Liver (tissue), 9 donors: ENCODE results near the gene PEF1. TPM values are rescaled to one million over a fixed set of nuclear protein-coding genes. Genes with fewer than 3 reads are reported as not detected.

Experiments used
- DNase-seq: peaks from one replicate; pipeline ENCODE4 v3.0.0-alpha.2; 2017; ENCODE audit warnings: low spot score
- H3K27ac ChIP-seq, 2 donors: one replicate each; pipeline ENCODE4 v1.7.0; 2013; ENCODE audit warnings: inconsistent platforms in 2 of 2, low read length in 2 of 2, control low read depth in 1 of 2, low read depth in 1 of 2, mild to moderate bottlenecking in 1 of 2
- H3K27me3 ChIP-seq, 4 donors: one replicate each; pipeline versions ENCODE4 v1.6.1 to v1.7.0; 2013; ENCODE audit warnings: low read length in 3 of 4, inconsistent platforms in 1 of 4, mild to moderate bottlenecking in 1 of 4, moderate library complexity in 1 of 4; ENCODE audit not compliant: control insufficient read depth in 4 of 4, insufficient read depth in 4 of 4
- H3K36me3 ChIP-seq, 4 donors: one replicate each; pipeline versions ENCODE4 v1.6.1 to v1.7.0; 2013; ENCODE audit warnings: low read length in 3 of 4, mild to moderate bottlenecking in 3 of 4, low read depth in 1 of 4, moderate library complexity in 1 of 4; ENCODE audit not compliant: control insufficient read depth in 4 of 4, insufficient read depth in 3 of 4
- H3K4me1 ChIP-seq, 4 donors: one replicate each; pipeline versions ENCODE4 v1.6.1 to v1.7.0; 2013; ENCODE audit warnings: low read length in 3 of 4, mild to moderate bottlenecking in 3 of 4, moderate library complexity in 1 of 4; ENCODE audit not compliant: control insufficient read depth in 4 of 4, insufficient read depth in 4 of 4
- H3K4me3 ChIP-seq, 3 donors: one replicate each; pipeline versions ENCODE4 v1.6.1 to v1.7.0; 2013; ENCODE audit warnings: low read length in 3 of 3, control low read depth in 1 of 3, low read depth in 1 of 3, mild to moderate bottlenecking in 1 of 3
- H3K9ac ChIP-seq, 2 donors: one replicate each; pipeline ENCODE4 v1.7.0; 2013; ENCODE audit warnings: low read length in 2 of 2, mild to moderate bottlenecking in 2 of 2, moderate library complexity in 2 of 2, control low read depth in 1 of 2, low read depth in 1 of 2
- H3K9me3 ChIP-seq, 4 donors: one replicate each; pipeline versions ENCODE4 v1.6.1 to v1.7.0; 2013; ENCODE audit warnings: low read length in 3 of 4; ENCODE audit not compliant: control insufficient read depth in 4 of 4
- EGR1 ChIP-seq, 2 donors: IDR thresholded peaks; 2 replicates each; pipeline ENCODE4 v1.6.1; 2016 to 2018; ENCODE audit warnings: antibody characterized with exemption in 2 of 2, low read depth in 2 of 2
- FOXA1 ChIP-seq: IDR thresholded peaks from 2 replicates; pipeline ENCODE4 v1.6.1; 2016; ENCODE audit warnings: antibody characterized with exemption
- FOXA2 ChIP-seq: IDR thresholded peaks from 2 replicates; pipeline ENCODE4 v1.6.1; 2016; ENCODE audit warnings: antibody characterized with exemption
- GABPA ChIP-seq, 2 donors: IDR thresholded peaks in 1 of 2; conservative IDR thresholded peaks in 1 of 2; 2 replicates each; pipeline ENCODE4 v1.6.1; 2016; ENCODE audit warnings: antibody characterized with exemption in 2 of 2, mild to moderate bottlenecking in 1 of 2, moderate library complexity in 1 of 2
- HNF4A ChIP-seq, 2 donors: conservative IDR thresholded peaks; 2 replicates each; pipeline ENCODE4 v1.6.1; 2016; ENCODE audit warnings: antibody characterized with exemption in 2 of 2, mild to moderate bottlenecking in 2 of 2
- JUND ChIP-seq, 2 donors: IDR thresholded peaks; 2 replicates each; pipeline ENCODE4 v1.6.1; 2016; ENCODE audit warnings: antibody characterized with exemption in 2 of 2
- RXRA ChIP-seq, 2 donors: IDR thresholded peaks; 2 replicates each; pipeline ENCODE4 v1.6.1; 2017 to 2018; ENCODE audit warnings: antibody characterized with exemption in 2 of 2, mild to moderate bottlenecking in 1 of 2
- TAF1 ChIP-seq: conservative IDR thresholded peaks from 2 replicates; pipeline ENCODE4 v1.6.1; 2016; ENCODE audit warnings: antibody characterized with exemption, mild to moderate bottlenecking
- YY1 ChIP-seq: IDR thresholded peaks from 2 replicates; pipeline ENCODE4 v1.6.1; 2016; ENCODE audit warnings: antibody characterized with exemption, mild to moderate bottlenecking
- WGBS: extraction: QIAGEN DNeasy Blood & Tissue Kit; methylation state at CpG from one replicate; pipeline ENCODE4 v1.1.7; 2013; 5-methylcytosine and 5-hydroxymethylcytosine counted together
- polyA plus RNA-seq, 2 donors: library from polyadenylated mRNA; stranded (reverse) in 1 of 2; unstranded in 1 of 2; fragments of 200-250 nt in 1 of 2; fragments of >200 nt in 1 of 2; fragmentation: Nextera tagmentation in 1 of 2; extraction: Ambion mirVana in 1 of 2; gene quantifications; one replicate each; pipeline versions ENCODE4 v1.2.1 to v1.2.3, GENCODE V29; 2013 to 2015
- total RNA-seq, 2 donors: library from RNA; depleted of rRNA; stranded (reverse); fragments of >200 nt; gene quantifications; one replicate each; pipeline ENCODE4 v1.2.3, GENCODE V29; 2014
- TF ChIP-seq, protein P1 (sequence below): IDR thresholded peaks from 2 replicates; pipeline ENCODE4 v1.6.1; 2016; ENCODE audit warnings: antibody characterized with exemption
- TF ChIP-seq, protein P2 (sequence below): IDR thresholded peaks from 2 replicates; pipeline ENCODE4 v1.6.1; 2016; ENCODE audit warnings: antibody characterized with exemption
- TF ChIP-seq, protein P3 (sequence below): IDR thresholded peaks from 2 replicates; pipeline ENCODE4 v1.6.1; 2016; ENCODE audit warnings: antibody characterized with exemption, mild to moderate bottlenecking
- TF ChIP-seq, protein P4 (sequence below): IDR thresholded peaks from 2 replicates; pipeline ENCODE4 v1.6.1; 2016; ENCODE audit warnings: antibody characterized with exemption
- donor health status: healthy.
- donor health status: healthy.
- donor health status: healthy.
- donor health status: healthy.
- donor health status: healthy.

Gene PEF1
- total and polyA plus RNA-seq, 4 donors = 27.7 to 46.8 (median 32.2) TPM

DNA sequence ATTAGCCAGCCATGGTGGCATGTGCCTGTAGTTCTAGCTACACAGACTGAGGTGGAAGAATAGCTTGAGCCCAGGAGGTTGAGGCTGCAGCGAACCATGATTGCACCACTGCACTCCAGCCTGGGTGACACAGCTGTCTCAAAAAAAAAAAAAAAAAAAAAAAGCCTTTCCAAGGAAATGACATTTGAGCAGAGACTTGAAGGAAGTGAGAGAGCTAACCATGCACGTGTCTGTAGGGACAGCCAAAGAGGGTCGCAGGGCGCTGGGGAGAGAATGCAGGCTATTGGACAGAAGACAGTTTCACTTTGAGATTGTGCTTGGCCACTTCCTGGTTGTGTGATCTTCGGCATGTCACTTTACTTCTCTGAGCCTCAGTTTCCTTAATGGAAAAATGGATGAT lies 20.4 kb downstream of the PEF1 start:
- Histone ChIP-seq H3K9ac (no peak overlapping the region), H3K27me3 (no peaks in the 10 kb centered on the region), H3K27ac (no peak overlapping the region), H3K4me3 (no peak overlapping the region), H3K4me1 (no peaks in the 10 kb centered on the region), H3K36me3 (peaks cover 4 to 17% (median 10%) of the 10 kb centered on the region in 4 donors), H3K9me3 (no peaks in the 10 kb centered on the region)
- DNase-seq = no peak
- TF ChIP-seq, protein P1, sequence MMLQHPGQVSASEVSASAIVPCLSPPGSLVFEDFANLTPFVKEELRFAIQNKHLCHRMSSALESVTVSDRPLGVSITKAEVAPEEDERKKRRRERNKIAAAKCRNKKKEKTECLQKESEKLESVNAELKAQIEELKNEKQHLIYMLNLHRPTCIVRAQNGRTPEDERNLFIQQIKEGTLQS = no peak
- TF ChIP-seq TAF1 = no peak
- no peak for TF ChIP-seq RXRA (IDR thresholded peaks at IDR 0.05)
- TF ChIP-seq JUND (IDR thresholded peaks at IDR 0.05) = no peak
- no peak for TF ChIP-seq YY1
- TF ChIP-seq, protein P2, sequence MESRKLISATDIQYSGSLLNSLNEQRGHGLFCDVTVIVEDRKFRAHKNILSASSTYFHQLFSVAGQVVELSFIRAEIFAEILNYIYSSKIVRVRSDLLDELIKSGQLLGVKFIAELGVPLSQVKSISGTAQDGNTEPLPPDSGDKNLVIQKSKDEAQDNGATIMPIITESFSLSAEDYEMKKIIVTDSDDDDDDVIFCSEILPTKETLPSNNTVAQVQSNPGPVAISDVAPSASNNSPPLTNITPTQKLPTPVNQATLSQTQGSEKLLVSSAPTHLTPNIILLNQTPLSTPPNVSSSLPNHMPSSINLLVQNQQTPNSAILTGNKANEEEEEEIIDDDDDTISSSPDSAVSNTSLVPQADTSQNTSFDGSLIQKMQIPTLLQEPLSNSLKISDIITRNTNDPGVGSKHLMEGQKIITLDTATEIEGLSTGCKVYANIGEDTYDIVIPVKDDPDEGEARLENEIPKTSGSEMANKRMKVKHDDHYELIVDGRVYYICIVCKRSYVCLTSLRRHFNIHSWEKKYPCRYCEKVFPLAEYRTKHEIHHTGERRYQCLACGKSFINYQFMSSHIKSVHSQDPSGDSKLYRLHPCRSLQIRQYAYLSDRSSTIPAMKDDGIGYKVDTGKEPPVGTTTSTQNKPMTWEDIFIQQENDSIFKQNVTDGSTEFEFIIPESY = no peak
- TF ChIP-seq, protein P3, sequence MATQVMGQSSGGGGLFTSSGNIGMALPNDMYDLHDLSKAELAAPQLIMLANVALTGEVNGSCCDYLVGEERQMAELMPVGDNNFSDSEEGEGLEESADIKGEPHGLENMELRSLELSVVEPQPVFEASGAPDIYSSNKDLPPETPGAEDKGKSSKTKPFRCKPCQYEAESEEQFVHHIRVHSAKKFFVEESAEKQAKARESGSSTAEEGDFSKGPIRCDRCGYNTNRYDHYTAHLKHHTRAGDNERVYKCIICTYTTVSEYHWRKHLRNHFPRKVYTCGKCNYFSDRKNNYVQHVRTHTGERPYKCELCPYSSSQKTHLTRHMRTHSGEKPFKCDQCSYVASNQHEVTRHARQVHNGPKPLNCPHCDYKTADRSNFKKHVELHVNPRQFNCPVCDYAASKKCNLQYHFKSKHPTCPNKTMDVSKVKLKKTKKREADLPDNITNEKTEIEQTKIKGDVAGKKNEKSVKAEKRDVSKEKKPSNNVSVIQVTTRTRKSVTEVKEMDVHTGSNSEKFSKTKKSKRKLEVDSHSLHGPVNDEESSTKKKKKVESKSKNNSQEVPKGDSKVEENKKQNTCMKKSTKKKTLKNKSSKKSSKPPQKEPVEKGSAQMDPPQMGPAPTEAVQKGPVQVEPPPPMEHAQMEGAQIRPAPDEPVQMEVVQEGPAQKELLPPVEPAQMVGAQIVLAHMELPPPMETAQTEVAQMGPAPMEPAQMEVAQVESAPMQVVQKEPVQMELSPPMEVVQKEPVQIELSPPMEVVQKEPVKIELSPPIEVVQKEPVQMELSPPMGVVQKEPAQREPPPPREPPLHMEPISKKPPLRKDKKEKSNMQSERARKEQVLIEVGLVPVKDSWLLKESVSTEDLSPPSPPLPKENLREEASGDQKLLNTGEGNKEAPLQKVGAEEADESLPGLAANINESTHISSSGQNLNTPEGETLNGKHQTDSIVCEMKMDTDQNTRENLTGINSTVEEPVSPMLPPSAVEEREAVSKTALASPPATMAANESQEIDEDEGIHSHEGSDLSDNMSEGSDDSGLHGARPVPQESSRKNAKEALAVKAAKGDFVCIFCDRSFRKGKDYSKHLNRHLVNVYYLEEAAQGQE = no peak
- no peak for TF ChIP-seq HNF4A (conservative IDR thresholded peaks at IDR 0.05)
- TF ChIP-seq EGR1 (IDR thresholded peaks at IDR 0.05; ENCODE audit: low read depth in 2 of 2) = no peak
- TF ChIP-seq, protein P4, sequence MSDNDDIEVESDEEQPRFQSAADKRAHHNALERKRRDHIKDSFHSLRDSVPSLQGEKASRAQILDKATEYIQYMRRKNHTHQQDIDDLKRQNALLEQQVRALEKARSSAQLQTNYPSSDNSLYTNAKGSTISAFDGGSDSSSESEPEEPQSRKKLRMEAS = no peak
- TF ChIP-seq FOXA2 = no peak
- 76% methylated on average over 5 of the region's 5 CpGs for WGBS

DNA sequence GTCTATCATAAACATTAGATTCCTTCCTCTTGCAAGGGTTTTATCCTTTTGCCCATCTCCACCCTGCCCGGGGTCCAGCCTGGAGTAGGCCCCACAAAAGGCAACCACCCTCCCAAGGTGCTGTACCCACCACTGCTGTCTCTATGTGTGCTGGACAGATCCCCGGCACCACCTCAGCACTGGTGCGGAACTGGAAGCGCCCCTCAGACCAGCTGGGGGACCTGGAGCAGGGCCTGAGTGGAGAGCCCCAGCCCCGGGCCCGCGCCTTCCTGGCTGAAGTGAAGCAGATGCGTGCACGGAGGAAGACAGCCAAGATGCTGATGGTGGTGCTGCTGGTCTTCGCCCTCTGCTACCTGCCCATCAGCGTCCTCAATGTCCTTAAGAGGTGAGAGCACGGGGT lies 21.3 kb downstream of the PEF1 start:
- no peaks in the 10 kb centered on the region for H3K9me3 ChIP-seq
- peaks cover 0 to 2% (median 0%) of the 10 kb centered on the region in 4 donors for H3K27me3 ChIP-seq
- no peaks in the 10 kb centered on the region for H3K4me1 ChIP-seq
- no peak overlapping the region for H3K4me3 ChIP-seq
- no peak overlapping the region for H3K27ac ChIP-seq
- no peak for DNase-seq
- H3K36me3 ChIP-seq = peaks cover 2 to 9% (median 3%) of the 10 kb centered on the region in 4 donors
- 96% methylated on average over 12 of the region's 12 CpGs for WGBS
- no peak for TF ChIP-seq HNF4A (conservative IDR thresholded peaks at IDR 0.05)
- TF ChIP-seq TAF1 = no peak
- TF ChIP-seq, protein P3 = no peak
- no peak for TF ChIP-seq GABPA (IDR thresholded peaks at IDR 0.05 in 1 of 2, conservative IDR thresholded peaks at IDR 0.05 in 1 of 2)
- TF ChIP-seq FOXA1 = no peak
- TF ChIP-seq, protein P4 = no peak
- no peak overlapping the region for H3K9ac ChIP-seq
